Naive B cell (primary cell): ENCODE measurements around the gene GRID1. TPM values are rescaled to one million over a fixed set of nuclear protein-coding genes. Genes with fewer than 3 reads are reported as not detected.
A peak's percentile ranks its signal among the peaks of the same experiment; 100 is the strongest.

Experiments
- ATAC-seq, 2 donors: fragments of 150-1000 bp; cut with Tn5 transposase; 2 replicates each; pipeline ENCODE4 v1.10.0; 2021; ENCODE audit warnings: low read depth in 2 of 2, mild to moderate bottlenecking in 2 of 2, moderate library complexity in 2 of 2
- DNase-seq: peaks from one replicate; pipeline ENCODE4 v3.0.0; 2022
- H3K27ac Mint-ChIP-seq, 6 donors: one replicate each; pipeline ENCODE4 v1.8.0; 2020 to 2022; ENCODE audit warnings: mild to moderate bottlenecking in 6 of 6, mixed read lengths in 6 of 6, moderate library complexity in 5 of 6, inconsistent platforms in 2 of 6
- H3K27me3 Mint-ChIP-seq, 3 donors: one replicate each; pipeline ENCODE4 v1.8.0; 2021 to 2022; ENCODE audit warnings: mixed read lengths in 3 of 3, mild to moderate bottlenecking in 1 of 3
- H3K36me3 Mint-ChIP-seq, 2 donors: one replicate each; pipeline ENCODE4 v1.8.0; 2020 to 2022; ENCODE audit warnings: mixed read lengths in 2 of 2, inconsistent platforms in 1 of 2, mild to moderate bottlenecking in 1 of 2
- H3K4me1 Mint-ChIP-seq, 3 donors: one replicate each; pipeline ENCODE4 v1.8.0; 2020 to 2022; ENCODE audit warnings: mixed read lengths in 3 of 3, inconsistent platforms in 1 of 3, mild to moderate bottlenecking in 1 of 3, moderate library complexity in 1 of 3
- H3K4me3 Mint-ChIP-seq, 8 donors: one replicate each; pipeline ENCODE4 v1.8.0; 2020 to 2022; ENCODE audit warnings: mild to moderate bottlenecking in 8 of 8, mixed read lengths in 8 of 8, moderate library complexity in 8 of 8, inconsistent platforms in 2 of 8
- H3K9me3 Mint-ChIP-seq, 7 donors: one replicate each; pipeline ENCODE4 v1.8.0; 2020 to 2022; ENCODE audit warnings: mixed read lengths in 7 of 7, mild to moderate bottlenecking in 5 of 7, inconsistent platforms in 2 of 7, moderate library complexity in 1 of 7
- polyA plus RNA-seq, 6 donors: library from polyadenylated mRNA; unstranded; fragments of 300-500 nt; fragmentation: Illumina TruSeq; gene quantifications; one replicate each; pipeline ENCODE4 v1.2.3, GENCODE V29; 2021; ENCODE audit warnings: low read depth in 6 of 6

GRID1 gene
- polyA plus RNA-seq, 6 donors from 2014 or later, result not detected

DNA sequence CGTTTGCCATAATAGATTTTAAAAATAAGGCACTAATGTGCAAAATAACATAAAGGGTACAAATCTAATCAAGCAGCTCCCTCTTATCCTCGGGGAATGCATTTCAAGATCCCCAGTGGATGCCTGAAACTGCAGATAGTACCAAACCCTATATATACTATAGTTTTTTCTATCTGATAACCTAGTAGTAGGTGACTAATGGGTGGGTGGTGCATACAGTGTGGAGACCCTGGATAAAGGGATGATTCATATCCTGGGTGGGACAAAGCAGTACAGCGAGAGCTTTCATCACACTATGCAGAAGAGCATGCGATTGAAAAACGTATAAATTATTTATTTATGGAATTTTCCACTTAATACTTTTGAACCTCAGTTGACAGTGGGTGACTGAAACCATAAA is 464.5 kb downstream of the GRID1 start:
- no peaks in the 10 kb centered on the region for H3K36me3 Mint-ChIP-seq
- no peak overlapping the region for H3K27ac Mint-ChIP-seq
- peaks cover 11 to 16% (median 12%) of the 10 kb centered on the region in 3 donors for H3K27me3 Mint-ChIP-seq
- H3K4me3 Mint-ChIP-seq, result no peak overlapping the region
- no peak for DNase-seq
- peaks cover 0 to 2% (median 0%) of the 10 kb centered on the region in 7 donors for H3K9me3 Mint-ChIP-seq
- ATAC-seq, result no peak
- H3K4me1 Mint-ChIP-seq, result no peaks in the 10 kb centered on the region

DNA sequence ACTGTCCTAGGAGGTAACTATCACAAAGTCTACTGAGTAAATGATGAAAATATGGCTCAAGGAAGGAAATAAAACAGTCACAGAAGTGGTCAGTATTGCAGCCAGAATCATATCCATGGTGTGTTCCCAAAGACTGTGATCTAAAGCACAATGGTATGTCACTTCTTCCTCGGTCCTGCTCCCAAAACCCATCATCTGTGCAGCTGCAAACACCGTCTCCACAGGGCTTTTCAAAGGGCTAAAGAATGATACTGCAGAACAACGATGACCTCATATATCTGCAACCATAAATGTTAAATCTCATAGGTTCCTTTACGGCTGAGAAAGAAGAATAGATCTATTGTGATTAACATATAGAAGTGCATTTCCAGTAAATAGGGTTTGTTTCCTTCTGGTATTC is 465.0 kb downstream of the GRID1 start:
- Mint-ChIP-seq H3K27me3 (peaks cover 10 to 12% (median 11%) of the 10 kb centered on the region in 3 donors), H3K4me3 (no peak overlapping the region), H3K36me3 (no peaks in the 10 kb centered on the region), H3K9me3 (peaks cover 0 to 2% (median 0%) of the 10 kb centered on the region in 7 donors), H3K4me1 (no peaks in the 10 kb centered on the region), H3K27ac (no peak overlapping the region)
- ATAC-seq (no peak), DNase-seq (no peak)

DNA sequence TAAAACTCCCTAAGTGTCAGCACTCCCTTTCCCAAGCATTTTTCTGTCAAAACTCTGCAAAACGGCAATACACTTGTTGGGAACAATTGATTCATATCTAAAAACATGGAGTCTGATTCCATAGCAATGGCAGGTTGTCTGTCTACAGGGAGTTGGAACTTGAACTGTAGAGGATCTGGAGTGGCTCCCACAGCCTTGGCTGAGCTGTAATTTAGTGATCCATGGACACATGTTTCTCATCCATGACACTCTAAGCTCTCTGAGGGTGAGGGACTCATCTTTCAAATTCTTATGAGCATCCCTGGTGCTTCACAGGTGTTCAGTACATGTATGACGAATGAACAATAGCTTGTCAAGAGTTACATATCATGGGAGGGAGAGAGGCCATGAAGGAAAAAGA is 466.1 kb downstream of the GRID1 start:
- H3K4me1 Mint-ChIP-seq, result no peaks in the 10 kb centered on the region
- peaks cover 8 to 16% (median 14%) of the 10 kb centered on the region in 3 donors for H3K27me3 Mint-ChIP-seq
- no peaks in the 10 kb centered on the region for H3K36me3 Mint-ChIP-seq
- DNase-seq (no peak), ATAC-seq (no peak)
- H3K27ac Mint-ChIP-seq, result no peak overlapping the region
- H3K4me3 Mint-ChIP-seq, result no peak overlapping the region
- H3K9me3 Mint-ChIP-seq, result peaks cover 0 to 2% (median 0%) of the 10 kb centered on the region in 7 donors

DNA sequence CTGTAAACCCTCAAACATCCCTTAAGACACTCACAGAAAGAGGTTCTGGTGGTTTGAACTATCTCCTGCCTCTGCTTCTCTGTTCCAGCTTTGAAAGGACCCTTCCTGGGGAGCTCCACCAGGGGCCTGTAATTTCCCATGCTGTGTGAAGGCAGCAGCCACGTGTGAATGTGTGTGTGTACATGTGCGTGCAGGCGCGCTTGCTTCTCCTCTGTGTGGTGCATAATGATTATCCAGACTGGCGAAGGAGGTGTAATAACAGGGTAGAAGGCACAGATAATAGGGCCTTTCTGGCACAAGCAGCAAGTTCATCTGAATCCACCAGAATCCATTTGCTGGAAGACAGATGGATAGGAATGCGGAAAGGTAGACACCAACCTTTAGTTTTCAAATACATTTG is 466.5 kb downstream of the GRID1 start:
- ATAC-seq (no peak), DNase-seq (no peak)
- H3K27me3 Mint-ChIP-seq, result peaks cover 8 to 20% (median 18%) of the 10 kb centered on the region in 3 donors
- no peaks in the 10 kb centered on the region for H3K4me1 Mint-ChIP-seq
- peaks cover 0 to 2% (median 0%) of the 10 kb centered on the region in 7 donors for H3K9me3 Mint-ChIP-seq
- H3K27ac Mint-ChIP-seq, result no peak overlapping the region
- H3K4me3 Mint-ChIP-seq, result no peak overlapping the region
- H3K36me3 Mint-ChIP-seq, result no peaks in the 10 kb centered on the region

DNA sequence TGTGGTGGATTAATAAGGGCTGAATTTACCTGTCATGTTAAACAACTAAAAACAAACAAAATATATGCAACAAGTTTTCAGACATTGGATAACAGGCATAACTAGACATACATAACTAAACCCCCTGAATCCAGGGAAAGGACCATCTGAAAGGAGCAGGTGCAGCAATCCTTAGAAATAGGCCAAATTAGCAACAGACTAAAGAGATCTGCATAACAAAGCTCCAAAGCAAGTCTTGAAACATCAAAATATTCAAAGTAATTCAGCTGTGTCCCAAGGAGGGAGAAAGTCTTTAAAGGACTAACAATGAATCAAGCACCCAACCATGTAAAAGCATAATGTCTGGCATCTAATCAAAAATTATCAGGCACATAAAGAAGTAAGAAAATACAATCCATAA is 475.1 kb downstream of the GRID1 start:
- no peak overlapping the region for H3K4me3 Mint-ChIP-seq
- no peak for ATAC-seq
- peaks cover 0 to 27% (median 9%) of the 10 kb centered on the region in 7 donors for H3K9me3 Mint-ChIP-seq
- H3K27me3 Mint-ChIP-seq, result peaks cover 27 to 63% (median 49%) of the 10 kb centered on the region in 3 donors
- no peaks in the 10 kb centered on the region for H3K4me1 Mint-ChIP-seq
- no peak overlapping the region for H3K27ac Mint-ChIP-seq
- DNase-seq, result no peak
- peaks cover 0 to 4% of the 10 kb centered on the region in 2 donors for H3K36me3 Mint-ChIP-seq

DNA sequence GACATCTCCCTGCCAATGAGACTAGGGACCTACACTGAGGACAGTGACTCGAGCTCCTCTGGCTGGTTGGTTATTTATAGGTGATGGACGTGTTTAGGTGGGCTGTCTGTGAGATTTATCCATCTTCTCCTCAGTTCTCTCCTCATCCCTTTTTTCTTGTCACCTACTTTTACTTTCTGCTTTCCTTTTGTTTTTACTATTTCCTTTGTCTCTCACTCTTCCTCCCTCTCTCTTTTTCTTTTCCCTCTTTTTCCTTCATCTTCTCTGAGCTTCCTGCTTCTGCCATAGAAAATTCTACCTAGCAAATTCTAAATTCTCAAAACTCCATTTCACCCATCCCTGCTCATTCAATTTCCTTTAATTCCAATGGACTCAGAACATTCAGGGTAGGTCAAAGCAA is 478.0 kb downstream of the GRID1 start:
- Mint-ChIP-seq H3K27ac (no peak overlapping the region), H3K36me3 (peaks cover 2 to 4% of the 10 kb centered on the region in 2 donors), H3K9me3 (peaks cover under 1 to 27% (median 9%) of the 10 kb centered on the region in 7 donors), H3K4me1 (peaks cover 0 to 4% (median 0%) of the 10 kb centered on the region in 3 donors), H3K4me3 (no peak overlapping the region), H3K27me3 (peaks cover 33 to 55% (median 46%) of the 10 kb centered on the region in 3 donors)
- no peak for DNase-seq
- ATAC-seq, result no peak

DNA sequence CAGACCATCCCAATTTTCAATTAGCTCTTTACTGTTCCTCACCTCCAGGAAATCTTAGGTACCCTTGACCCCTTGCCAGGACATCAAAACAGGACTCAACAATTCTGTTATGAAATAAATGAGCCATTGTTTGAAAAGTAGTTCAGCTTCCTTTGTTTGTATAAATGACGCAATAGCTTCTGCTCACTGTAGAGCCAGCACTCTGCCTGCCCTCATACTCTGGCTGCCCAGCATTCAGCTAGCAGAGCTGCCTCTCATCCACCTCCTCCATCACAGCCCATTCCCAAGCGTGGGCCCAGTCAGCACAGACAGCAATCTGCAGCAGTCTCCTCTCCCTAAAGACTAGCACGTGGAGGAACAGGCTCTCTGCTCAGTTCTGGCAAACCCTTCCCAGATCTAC is 478.6 kb downstream of the GRID1 start:
- Mint-ChIP-seq H3K4me1 (peaks cover 0 to 4% (median 0%) of the 10 kb centered on the region in 3 donors), H3K27ac (no peak overlapping the region), H3K36me3 (peaks cover 4 to 8% of the 10 kb centered on the region in 2 donors), H3K27me3 (peaks cover 36 to 61% (median 48%) of the 10 kb centered on the region in 3 donors), H3K9me3 (peaks cover 5 to 23% (median 12%) of the 10 kb centered on the region in 7 donors), H3K4me3 (no peak overlapping the region)
- ATAC-seq (no peak), DNase-seq (no peak)

DNA sequence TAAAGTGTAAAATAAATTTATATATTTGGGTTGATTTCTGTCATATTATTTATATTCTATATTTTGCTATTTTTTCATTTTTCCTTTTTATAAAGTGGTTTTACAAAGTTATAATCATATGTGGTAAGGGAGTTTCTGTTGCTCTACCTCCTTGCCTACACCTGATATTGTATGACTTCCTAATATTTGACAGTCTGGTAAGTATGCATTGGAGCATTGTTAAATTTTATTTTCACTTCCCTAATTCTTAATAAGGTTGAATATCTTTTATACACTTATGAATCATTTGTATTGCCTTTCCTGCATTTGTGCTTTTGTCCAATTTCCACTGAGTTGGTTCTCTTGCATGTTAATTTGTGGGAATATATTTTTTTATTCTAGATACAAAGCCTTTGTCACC is 492.4 kb downstream of the GRID1 start:
- no peak overlapping the region for H3K27ac Mint-ChIP-seq
- H3K4me1 Mint-ChIP-seq, result peaks cover 0 to 4% (median 3%) of the 10 kb centered on the region in 3 donors
- H3K27me3 Mint-ChIP-seq, result peaks cover 11 to 61% (median 57%) of the 10 kb centered on the region in 3 donors
- peaks cover 5 to 27% (median 9%) of the 10 kb centered on the region in 7 donors for H3K9me3 Mint-ChIP-seq
- H3K36me3 Mint-ChIP-seq, result peaks cover 0 to 8% of the 10 kb centered on the region in 2 donors
- H3K4me3 Mint-ChIP-seq, result no peak overlapping the region
- peak in 1 of 2 donors; percentile 38 for ATAC-seq
- no peak for DNase-seq

DNA sequence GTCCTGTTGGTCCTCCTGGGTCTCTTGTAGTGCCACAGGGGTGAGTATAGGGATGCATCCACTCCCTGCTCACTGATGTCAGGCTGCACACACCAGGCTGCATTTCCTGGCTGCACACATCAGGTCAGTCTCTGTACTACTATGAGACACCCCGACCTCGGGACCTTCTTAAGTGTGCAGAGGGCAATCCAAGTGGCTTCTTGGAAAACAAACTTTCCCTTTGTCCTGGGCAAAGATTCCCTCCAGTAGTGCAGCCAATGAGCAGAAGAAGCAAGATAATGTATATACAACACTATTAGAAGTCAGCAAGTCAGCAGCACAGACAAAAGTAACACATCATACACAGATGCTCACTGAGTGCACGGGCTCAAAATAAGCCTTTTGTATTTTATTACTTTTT is 493.5 kb downstream of the GRID1 start:
- Mint-ChIP-seq H3K9me3 (peaks cover 4 to 27% (median 8%) of the 10 kb centered on the region in 7 donors), H3K27me3 (peaks cover 10 to 66% (median 55%) of the 10 kb centered on the region in 3 donors)
- no peak for ATAC-seq

DNA sequence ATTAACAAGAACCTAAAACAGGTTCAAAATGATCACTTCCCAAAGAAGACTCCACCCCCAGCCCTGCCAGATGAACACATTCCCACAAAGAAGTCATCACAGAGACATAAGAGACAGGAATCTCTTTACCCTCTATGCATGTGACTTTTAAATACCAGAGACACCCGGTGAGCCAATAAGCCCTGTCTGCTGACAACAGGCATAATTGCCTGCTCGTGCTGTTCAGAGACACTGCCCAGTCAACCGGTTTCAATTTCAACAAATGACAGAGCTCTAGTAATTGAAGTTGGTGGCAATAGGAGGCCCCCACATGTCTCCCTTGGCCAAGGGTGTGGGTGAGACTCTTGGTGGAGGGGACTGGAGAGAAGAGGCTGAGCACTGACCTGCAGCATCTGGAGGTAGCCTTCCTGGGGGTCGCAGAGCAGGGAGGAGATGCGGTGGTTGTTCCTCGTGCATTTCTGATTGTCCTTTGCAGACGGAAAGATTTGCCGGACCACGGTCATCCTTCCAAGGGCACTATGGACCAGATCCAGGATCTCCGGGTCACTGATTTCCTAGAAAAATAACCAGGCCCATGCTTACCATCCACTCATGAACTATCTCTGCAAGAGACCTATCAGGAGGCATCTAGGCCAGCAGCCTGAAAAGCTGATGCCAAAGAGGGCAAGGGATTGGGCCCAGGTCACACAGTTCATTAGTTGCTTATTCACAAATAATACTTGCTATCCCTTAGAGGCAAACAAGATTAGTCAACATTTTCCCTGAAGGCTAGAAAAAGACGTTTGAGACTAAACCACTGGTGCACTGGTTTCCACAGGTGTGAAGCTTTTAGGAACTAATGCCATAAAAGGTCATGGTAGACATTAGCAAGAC is 497.7 kb downstream of the GRID1 start:
- no peak for ATAC-seq
- Mint-ChIP-seq H3K36me3 (no peaks in the 10 kb centered on the region), H3K4me1 (peaks cover 0 to 4% (median 3%) of the 10 kb centered on the region in 3 donors), H3K4me3 (no peak overlapping the region), H3K27ac (no peak overlapping the region), H3K9me3 (peaks cover 0 to 7% (median 2%) of the 10 kb centered on the region in 7 donors), H3K27me3 (peaks cover 10 to 65% (median 56%) of the 10 kb centered on the region in 3 donors)
- no peak for DNase-seq

More for the DNA sequence above, 493.5 kb downstream of the GRID1 start:
- peaks cover 0 to 4% (median 3%) of the 10 kb centered on the region in 3 donors for H3K4me1 Mint-ChIP-seq
- H3K4me3 Mint-ChIP-seq, result peak overlapping the region in 1 of 8 donors; percentile 8
- no peak for DNase-seq
- H3K27ac Mint-ChIP-seq, result no peak overlapping the region
- H3K36me3 Mint-ChIP-seq, result peaks cover 0 to 6% of the 10 kb centered on the region in 2 donors

DNA sequence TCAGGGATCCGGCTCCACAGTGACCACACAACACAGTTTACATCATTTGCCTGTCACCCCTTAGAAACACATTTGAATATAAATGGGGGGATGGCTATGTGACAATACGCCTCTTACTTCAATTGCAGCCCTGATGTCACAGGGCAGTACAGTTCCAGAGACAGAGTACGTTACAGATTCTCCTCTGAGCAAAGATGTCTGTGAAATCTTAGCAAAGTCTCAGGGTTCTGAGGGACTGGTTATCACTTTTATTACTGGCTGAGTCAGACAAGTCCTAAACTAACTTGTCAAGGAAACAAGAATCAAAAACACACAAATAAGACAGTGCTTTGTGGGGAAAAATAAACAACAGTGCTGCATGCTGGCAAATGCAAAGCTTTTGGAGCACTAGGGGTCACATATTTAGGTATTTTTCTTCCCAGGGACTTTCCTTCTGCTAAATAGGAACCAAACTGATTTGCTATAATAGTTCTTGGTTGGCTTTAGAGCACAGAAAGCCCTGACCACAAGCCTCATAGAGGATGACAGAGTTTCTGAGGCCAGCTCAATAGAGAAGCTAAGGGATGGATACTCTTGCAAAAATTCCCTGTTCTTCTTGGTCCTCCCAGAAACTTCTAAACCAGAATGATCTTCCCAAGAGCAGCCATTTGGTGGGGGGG is 501.6 kb downstream of the GRID1 start:
- H3K36me3 Mint-ChIP-seq, result no peaks in the 10 kb centered on the region
- peaks cover 38 to 68% (median 52%) of the 10 kb centered on the region in 3 donors for H3K27me3 Mint-ChIP-seq
- DNase-seq, result no peak
- H3K4me1 Mint-ChIP-seq, result no peaks in the 10 kb centered on the region
- no peak overlapping the region for H3K4me3 Mint-ChIP-seq
- no peak overlapping the region for H3K27ac Mint-ChIP-seq
- ATAC-seq, result no peak
- peaks cover 0 to 3% (median 0%) of the 10 kb centered on the region in 7 donors for H3K9me3 Mint-ChIP-seq

DNA sequence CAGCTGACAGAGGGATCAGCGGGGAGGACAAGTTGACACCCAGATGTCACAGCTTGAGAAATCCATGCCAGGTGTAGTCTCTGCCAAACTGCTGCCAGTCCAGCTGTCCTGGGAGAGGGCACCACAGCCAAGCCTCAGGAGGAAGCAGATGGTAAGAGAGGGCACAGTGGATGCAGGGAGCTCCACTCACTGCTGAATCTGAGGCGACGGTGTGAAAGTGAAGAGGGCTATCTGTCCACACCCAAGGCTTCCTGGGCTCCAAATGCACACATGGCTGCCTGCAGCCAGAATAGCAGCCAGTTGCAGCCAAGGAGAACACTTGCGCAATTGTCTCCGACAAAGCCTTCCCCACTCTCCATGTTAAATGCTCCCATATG is 502.4 kb downstream of the GRID1 start:
- no peak overlapping the region for H3K4me3 Mint-ChIP-seq
- H3K36me3 Mint-ChIP-seq, result no peaks in the 10 kb centered on the region
- ATAC-seq, result no peak
- no peaks in the 10 kb centered on the region for H3K4me1 Mint-ChIP-seq
- DNase-seq, result no peak
- H3K27ac Mint-ChIP-seq, result no peak overlapping the region
- peaks cover 43 to 71% (median 50%) of the 10 kb centered on the region in 3 donors for H3K27me3 Mint-ChIP-seq
- H3K9me3 Mint-ChIP-seq, result peaks cover 0 to 5% (median under 1%) of the 10 kb centered on the region in 7 donors

DNA sequence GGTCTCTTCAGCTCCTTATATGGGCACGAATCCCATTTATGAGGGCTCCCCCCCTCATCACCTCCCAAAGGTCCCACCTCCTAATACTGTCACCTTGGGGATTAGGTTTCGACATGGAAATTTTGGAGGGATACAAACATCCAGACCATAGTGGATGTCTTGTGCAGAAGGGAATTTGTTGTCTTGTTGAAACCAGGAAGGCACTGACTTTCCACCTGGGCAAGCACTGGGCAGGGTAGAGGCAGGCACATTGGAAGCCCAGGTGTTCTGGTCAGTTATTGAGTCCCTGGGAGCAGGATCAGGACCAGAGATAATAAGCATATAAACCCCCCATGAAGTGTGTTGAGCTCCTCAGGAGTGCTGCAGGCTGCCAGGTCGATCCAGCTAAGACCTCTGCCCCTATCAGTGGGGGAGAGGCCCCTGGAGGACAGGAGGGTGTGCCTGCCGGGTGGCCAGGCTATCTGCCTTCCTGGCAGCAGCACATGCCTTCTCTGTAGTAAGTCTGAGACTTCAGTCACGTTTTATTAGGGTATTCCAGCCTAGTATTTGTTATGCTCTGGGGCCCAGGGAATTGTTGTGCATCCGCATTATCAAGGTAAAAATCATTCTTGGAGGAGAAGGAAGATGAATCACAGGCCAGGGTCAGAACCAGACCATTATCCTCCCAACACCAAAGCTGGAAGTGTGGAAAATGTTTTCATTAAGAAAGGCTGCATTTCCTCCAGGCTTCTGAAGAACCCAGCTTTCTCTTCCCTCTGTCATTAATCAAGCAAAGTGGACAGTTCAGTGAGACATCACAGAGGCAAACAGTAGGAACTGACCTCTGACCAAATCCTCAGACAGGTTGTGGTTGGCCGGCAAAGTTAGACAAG is 503.1 kb downstream of the GRID1 start:
- DNase-seq (no peak), ATAC-seq (no peak)
- Mint-ChIP-seq H3K4me1 (no peaks in the 10 kb centered on the region), H3K4me3 (no peak overlapping the region), H3K36me3 (peaks cover 0 to 5% of the 10 kb centered on the region in 2 donors), H3K27me3 (peaks cover 47 to 73% (median 55%) of the 10 kb centered on the region in 3 donors), H3K9me3 (peaks cover 0 to 8% (median 4%) of the 10 kb centered on the region in 7 donors), H3K27ac (no peak overlapping the region)
